Measurements from ENCODE around the gene HDAC11. TPM values are rescaled to one million over a fixed set of nuclear protein-coding genes. Genes with fewer than 3 reads are reported as not detected.

The HDAC11 gene, protein sequence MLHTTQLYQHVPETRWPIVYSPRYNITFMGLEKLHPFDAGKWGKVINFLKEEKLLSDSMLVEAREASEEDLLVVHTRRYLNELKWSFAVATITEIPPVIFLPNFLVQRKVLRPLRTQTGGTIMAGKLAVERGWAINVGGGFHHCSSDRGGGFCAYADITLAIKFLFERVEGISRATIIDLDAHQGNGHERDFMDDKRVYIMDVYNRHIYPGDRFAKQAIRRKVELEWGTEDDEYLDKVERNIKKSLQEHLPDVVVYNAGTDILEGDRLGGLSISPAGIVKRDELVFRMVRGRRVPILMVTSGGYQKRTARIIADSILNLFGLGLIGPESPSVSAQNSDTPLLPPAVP
- total RNA-seq = 4.7 and 10.7 TPM in 2 replicates

DNA sequence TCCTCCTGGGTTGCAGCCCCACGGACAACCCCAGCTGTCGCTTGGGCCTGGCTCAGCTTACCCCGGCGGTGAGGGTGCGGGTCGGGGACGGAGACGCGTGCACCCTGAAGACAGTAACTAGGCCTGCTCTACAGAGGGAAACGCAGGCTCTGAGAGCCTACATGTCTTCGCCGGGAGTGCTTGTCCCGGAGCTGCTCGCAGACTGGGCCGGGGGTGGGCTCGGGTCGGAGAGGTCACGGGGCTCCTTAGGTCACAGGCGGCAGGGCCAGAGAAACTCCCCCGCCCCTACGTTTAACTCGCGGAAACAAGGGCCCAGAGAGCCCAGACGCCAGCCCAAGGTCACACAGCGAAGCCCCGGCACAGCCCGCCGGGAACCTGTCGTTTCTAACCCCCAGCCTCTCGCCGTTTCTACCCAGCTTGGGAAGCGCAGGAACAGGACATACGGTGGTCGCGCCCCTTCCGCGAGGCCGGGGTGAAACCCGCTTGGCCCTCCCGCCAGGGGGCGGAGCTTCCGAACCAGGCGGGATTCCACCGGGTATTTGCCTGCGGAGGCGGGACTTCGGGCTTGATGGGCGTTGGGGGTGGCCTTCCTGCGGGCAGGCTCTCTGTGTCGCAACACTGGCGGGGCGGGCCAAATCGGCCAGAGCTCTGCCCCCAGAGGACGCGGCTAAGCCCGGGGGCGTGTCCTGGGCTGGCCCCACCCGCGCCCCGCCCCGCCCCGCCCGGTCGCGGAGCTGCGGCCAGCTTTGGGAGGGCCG lies at the start of gene HDAC11:
Gene HDAC11, plus strand, starts transcription at position 725 of the 758 bp plus-strand sequence. CDS start 42 bp downstream, outside the sequence.

DNA sequence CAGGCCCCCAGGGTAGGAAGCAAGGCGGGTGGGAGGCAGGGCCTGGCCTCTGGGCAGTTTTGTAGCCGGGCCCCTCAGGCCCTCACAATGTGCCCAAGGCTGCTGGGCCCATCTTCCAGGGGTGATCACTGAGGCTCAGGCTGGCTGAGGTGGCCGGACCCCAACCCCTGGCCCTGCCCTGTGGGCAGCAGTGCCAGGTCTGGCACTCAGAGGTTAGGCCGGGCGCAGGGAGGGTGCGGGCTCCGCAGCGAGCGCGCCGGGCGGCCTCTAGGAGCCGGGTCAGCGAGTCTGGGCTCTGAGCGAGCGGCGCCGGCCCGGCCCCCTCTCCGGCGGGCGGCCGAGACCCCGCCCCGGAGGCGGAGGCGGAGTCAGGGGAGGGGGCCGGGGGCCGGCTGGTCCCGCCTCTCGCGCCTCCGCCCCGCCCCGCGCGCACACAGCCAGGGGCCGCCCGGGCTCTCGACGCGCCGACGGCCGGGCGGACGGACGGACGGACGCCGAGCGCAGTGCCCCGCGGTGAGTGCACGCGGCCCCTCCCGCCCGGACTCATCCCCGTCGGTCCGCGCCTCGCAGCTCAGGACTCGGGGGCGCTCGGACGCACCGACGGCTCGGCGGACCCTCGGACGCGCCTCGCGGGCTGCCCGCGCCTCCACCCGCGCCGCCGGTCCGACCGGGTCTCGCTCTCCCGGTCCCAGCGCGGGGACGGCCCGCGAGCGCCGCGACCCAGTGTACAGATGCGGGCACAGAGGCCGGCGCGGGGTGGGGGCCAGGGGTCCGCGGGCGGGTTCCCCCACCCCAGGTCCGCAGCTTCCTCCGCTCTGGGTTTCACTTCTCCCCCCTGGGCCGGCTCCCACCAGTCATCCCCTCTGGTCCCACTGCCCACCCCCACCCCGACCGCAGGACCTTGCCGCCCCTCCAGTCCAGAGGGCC lies 68.9 kb downstream of the HDAC11 start, which contains the start of gene FBLN2:
Gene FBLN2, plus strand, starts transcription at position 430 of the 927 bp plus-strand sequence. CDS start 21,231 bp downstream, outside the sequence.

Small RNAs within 50 kb of the gene (small RNA-seq; reads per million reads assigned to genes)
- not detected for gene AC027124.2 (ENCODE audit: low replicate concordance)

Other genes starting within 250 kb of the HDAC11 start
- gene NUP210, start 60.0 kb upstream of the HDAC11 start, total RNA-seq = 0.22 TPM in 1 of 2 replicates, not detected in the other
- gene FBLN2, start 68.8 kb downstream of the HDAC11 start, total RNA-seq = 32.2 and 251 TPM in 2 replicates